PC-3 (cell line): ENCODE data around the gene EIF2S2.

Source experiments
- EZH2 ChIP-seq: fragments of 300-600 bp; sonication (generic); IDR thresholded peaks from one replicate; pipeline ENCODE4 v1.6.1; 2017; ENCODE audit warnings: antibody characterized with exemption, mild to moderate bottlenecking, low read length; ENCODE audit not compliant: unreplicated experiment
- TF ChIP-seq, protein P1 (sequence below): fragments of 300-600 bp; sonication (generic); conservative IDR thresholded peaks from 2 replicates; pipeline ENCODE4 v1.5.1; 2017; ENCODE audit warnings: antibody characterized with exemption, low read depth, mild to moderate bottlenecking, low read length

DNA sequence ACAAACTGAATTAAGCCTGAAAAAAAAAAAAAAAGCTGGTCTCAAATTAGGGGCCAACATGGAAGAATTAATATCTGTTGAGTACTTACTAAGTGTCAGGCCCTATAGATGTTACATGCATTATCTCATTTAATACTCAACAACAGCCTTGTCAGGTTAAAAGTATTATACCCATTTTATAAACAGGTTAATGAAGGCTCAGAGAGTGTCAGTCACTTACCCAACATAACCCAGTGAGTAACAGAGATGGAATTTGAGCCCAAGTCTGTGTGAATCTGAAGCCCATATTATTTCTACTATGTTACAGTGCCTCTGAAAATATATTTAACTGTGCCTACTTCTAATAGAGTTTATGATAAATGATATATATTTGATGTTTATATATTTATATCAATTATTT is 11.3 kb upstream of the EIF2S2 start:
- TF ChIP-seq, protein P1, sequence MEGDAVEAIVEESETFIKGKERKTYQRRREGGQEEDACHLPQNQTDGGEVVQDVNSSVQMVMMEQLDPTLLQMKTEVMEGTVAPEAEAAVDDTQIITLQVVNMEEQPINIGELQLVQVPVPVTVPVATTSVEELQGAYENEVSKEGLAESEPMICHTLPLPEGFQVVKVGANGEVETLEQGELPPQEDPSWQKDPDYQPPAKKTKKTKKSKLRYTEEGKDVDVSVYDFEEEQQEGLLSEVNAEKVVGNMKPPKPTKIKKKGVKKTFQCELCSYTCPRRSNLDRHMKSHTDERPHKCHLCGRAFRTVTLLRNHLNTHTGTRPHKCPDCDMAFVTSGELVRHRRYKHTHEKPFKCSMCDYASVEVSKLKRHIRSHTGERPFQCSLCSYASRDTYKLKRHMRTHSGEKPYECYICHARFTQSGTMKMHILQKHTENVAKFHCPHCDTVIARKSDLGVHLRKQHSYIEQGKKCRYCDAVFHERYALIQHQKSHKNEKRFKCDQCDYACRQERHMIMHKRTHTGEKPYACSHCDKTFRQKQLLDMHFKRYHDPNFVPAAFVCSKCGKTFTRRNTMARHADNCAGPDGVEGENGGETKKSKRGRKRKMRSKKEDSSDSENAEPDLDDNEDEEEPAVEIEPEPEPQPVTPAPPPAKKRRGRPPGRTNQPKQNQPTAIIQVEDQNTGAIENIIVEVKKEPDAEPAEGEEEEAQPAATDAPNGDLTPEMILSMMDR: no peak
- TF ChIP-seq EZH2: no peak
